Glutamatergic neuron (in vitro differentiated cells): Measurements from ENCODE around the gene FLYWCH1. TPM values are rescaled to one million over a fixed set of nuclear protein-coding genes. Genes with fewer than 3 reads are reported as not detected.
A peak's percentile ranks its signal among the peaks of the same experiment; 100 is the strongest.

ENCODE experiments used
- DNase-seq: peaks from one replicate; pipeline ENCODE4 v3.0.0; 2022
- H3K27ac Mint-ChIP-seq: one replicate; pipeline ENCODE4 v1.8.0; 2020; ENCODE audit warnings: mild to moderate bottlenecking, mixed read lengths, inconsistent platforms; ENCODE audit not compliant: unreplicated experiment
- H3K27me3 Mint-ChIP-seq: one replicate; pipeline ENCODE4 v1.8.0; 2020; ENCODE audit warnings: mild to moderate bottlenecking, moderate library complexity, mixed read lengths, inconsistent platforms; ENCODE audit not compliant: unreplicated experiment
- H3K36me3 Mint-ChIP-seq: one replicate; pipeline ENCODE4 v1.8.0; 2020; ENCODE audit warnings: mild to moderate bottlenecking, mixed read lengths, inconsistent platforms; ENCODE audit not compliant: unreplicated experiment
- H3K4me1 Mint-ChIP-seq: one replicate; pipeline ENCODE4 v1.8.0; 2020; ENCODE audit warnings: mild to moderate bottlenecking, low read depth, mixed read lengths, inconsistent platforms; ENCODE audit not compliant: unreplicated experiment
- H3K4me3 Mint-ChIP-seq: one replicate; pipeline ENCODE4 v1.8.0; 2020; ENCODE audit warnings: mild to moderate bottlenecking, mixed read lengths, inconsistent platforms; ENCODE audit not compliant: unreplicated experiment
- H3K9me3 Mint-ChIP-seq: one replicate; pipeline ENCODE4 v1.8.0; 2020; ENCODE audit warnings: mild to moderate bottlenecking, moderate library complexity, mixed read lengths, inconsistent platforms; ENCODE audit not compliant: unreplicated experiment
- long read RNA-seq: library from polyadenylated mRNA; unstranded; transcript quantifications from one replicate; pipeline ENCODE4 v2.0.0, GENCODE V29; 2020; ENCODE audit not compliant: unreplicated experiment
- total RNA-seq: library from RNA; stranded (reverse); fragmentation: NEBNext Ultra II Directional; extraction: Animal tissue kit (Norgen Biotek cat#: 25700); gene quantifications from one replicate; pipeline ENCODE4 v1.2.1, GENCODE V29; 2021; ENCODE audit not compliant: unreplicated experiment
- TF ChIP-seq, protein P1 (sequence below): fragments of 200-600 bp; sonication (generic); IDR thresholded peaks from one replicate; pipeline ENCODE4 v1.5.0; 2021; ENCODE audit not compliant: partially characterized antibody, unreplicated experiment

FLYWCH1 gene, protein sequence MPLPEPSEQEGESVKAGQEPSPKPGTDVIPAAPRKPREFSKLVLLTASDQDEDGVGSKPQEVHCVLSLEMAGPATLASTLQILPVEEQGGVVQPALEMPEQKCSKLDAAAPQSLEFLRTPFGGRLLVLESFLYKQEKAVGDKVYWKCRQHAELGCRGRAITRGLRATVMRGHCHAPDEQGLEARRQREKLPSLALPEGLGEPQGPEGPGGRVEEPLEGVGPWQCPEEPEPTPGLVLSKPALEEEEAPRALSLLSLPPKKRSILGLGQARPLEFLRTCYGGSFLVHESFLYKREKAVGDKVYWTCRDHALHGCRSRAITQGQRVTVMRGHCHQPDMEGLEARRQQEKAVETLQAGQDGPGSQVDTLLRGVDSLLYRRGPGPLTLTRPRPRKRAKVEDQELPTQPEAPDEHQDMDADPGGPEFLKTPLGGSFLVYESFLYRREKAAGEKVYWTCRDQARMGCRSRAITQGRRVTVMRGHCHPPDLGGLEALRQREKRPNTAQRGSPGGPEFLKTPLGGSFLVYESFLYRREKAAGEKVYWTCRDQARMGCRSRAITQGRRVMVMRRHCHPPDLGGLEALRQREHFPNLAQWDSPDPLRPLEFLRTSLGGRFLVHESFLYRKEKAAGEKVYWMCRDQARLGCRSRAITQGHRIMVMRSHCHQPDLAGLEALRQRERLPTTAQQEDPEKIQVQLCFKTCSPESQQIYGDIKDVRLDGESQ
- 77.1 TPM for total RNA-seq
- long read RNA-seq, full-length matches to known transcripts = 6 of 14 reads
- long read RNA-seq, partial matches to known transcripts = 3 of 14 reads
- long read RNA-seq, other reads (novel, unspliced or antisense) = 5 of 14 reads

DNA sequence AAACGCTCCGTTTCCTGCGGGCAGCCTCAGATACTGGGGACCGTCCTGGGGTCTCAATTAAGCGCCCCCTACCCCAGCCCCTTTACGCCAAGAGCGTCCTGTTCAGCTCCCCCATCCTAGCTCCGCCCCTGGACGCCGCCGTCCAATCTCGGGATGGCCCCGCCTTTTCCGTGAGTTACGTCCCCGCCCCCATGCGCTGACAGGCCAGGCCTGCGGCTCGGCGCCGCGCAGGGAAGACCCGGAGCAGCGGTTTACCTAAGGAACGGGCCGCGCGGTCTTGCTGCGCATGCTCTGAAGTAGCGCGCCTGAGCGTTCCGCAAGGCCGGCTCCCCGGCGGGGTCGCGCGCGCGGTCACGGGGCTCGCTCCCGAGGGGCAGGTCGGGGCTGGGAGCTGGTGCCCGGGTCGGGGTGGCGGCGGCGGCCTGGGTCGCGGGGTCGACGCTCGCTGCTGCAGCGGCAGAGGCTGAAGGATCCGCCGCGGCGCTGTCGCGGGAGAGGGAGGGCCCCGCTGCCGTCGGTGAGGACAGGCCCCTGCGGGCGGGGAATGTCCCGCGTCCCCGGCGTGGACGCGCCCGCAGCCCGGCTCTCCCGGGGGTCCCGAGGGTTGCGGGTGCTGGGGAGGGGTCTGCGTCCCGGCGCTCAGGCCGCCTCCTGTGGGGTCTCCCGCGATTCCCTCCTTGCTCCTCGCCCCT, at the start of gene FLYWCH1:
Gene FLYWCH1, plus strand, starts transcription at position 294 of the 692 bp plus-strand sequence. CDS start 17,755 bp downstream, outside the sequence.
- peak; percentile 100 for DNase-seq
- Mint-ChIP-seq H3K4me1 (peaks cover 11% of the 10 kb centered on the region), H3K27ac (peak within 1 kb of the TSS; percentile 71), H3K27me3 (peaks cover 5% of the 10 kb centered on the region), H3K4me3 (peak within 1 kb of the TSS; percentile 92), H3K36me3 (no peaks in the 10 kb centered on the region), H3K9me3 (peaks cover 11% of the 10 kb centered on the region)
- TF ChIP-seq, protein P1, sequence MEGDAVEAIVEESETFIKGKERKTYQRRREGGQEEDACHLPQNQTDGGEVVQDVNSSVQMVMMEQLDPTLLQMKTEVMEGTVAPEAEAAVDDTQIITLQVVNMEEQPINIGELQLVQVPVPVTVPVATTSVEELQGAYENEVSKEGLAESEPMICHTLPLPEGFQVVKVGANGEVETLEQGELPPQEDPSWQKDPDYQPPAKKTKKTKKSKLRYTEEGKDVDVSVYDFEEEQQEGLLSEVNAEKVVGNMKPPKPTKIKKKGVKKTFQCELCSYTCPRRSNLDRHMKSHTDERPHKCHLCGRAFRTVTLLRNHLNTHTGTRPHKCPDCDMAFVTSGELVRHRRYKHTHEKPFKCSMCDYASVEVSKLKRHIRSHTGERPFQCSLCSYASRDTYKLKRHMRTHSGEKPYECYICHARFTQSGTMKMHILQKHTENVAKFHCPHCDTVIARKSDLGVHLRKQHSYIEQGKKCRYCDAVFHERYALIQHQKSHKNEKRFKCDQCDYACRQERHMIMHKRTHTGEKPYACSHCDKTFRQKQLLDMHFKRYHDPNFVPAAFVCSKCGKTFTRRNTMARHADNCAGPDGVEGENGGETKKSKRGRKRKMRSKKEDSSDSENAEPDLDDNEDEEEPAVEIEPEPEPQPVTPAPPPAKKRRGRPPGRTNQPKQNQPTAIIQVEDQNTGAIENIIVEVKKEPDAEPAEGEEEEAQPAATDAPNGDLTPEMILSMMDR = no peak

DNA sequence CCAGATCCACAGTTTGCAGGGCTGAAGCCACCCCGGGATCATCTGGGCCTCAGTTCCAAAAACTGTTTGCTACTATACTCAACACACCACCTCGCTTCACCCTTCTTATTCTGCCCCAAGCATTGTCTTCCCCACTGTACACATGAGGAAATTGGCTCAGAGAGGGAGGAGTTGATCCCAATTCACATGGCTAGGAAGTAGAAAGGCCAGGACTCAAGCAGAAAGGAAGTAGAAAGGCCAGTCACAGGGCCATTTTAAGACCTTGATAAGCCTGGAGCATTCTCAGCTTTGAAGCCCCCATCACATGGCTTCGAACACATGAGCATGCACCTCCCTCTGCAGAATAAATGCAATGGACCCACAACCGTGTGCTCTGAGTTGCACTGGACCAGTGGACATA, 46.1 kb upstream of the FLYWCH1 start:
- no peaks in the 10 kb centered on the region for H3K36me3 Mint-ChIP-seq
- H3K27me3 Mint-ChIP-seq = peaks cover 10% of the 10 kb centered on the region
- TF ChIP-seq, protein P1 = no peak
- H3K27ac Mint-ChIP-seq = no peak overlapping the region
- H3K4me1 Mint-ChIP-seq = no peaks in the 10 kb centered on the region
- peaks cover 4% of the 10 kb centered on the region for H3K9me3 Mint-ChIP-seq
- no peak overlapping the region for H3K4me3 Mint-ChIP-seq
- no peak for DNase-seq

DNA sequence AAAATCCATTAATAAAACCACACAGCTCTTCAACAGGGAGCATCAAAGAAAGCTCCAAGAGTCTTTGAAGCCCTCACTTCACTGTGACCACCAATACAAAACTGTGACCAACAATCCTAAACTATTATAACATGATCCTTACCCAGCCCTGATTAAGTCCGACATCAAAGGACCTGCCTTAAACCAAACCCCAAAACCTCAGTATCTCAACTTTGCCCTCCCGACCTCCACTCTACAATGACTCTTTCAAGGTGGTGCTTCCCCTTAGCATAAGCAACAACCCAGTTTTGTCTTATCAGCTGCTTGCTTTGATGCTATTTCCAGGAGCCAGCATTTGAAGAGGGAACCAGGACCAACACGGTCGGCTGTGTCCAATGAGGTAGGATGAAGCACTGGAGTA, 45.3 kb upstream of the FLYWCH1 start:
- peaks cover 11% of the 10 kb centered on the region for H3K27me3 Mint-ChIP-seq
- DNase-seq = no peak
- H3K9me3 Mint-ChIP-seq = peaks cover 4% of the 10 kb centered on the region
- TF ChIP-seq, protein P1 = no peak
- no peaks in the 10 kb centered on the region for H3K36me3 Mint-ChIP-seq
- H3K4me3 Mint-ChIP-seq = no peak overlapping the region
- H3K4me1 Mint-ChIP-seq = no peaks in the 10 kb centered on the region
- no peak overlapping the region for H3K27ac Mint-ChIP-seq

DNA sequence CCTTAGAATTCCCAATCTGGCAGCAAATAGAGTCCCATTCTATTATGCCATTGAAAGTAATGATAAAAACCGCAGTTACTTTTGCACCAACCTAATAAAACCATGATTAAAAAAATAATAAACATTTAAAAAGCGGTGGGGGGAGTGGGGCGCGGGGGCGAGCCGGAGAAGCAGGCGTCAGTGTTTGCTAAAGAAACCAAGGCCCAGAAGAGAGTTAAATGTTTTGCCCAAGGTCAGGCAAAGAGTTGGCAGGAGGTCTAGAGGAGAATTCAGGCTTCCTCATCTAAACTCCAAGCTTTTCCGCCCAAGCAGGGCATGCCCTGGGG, 44.1 kb upstream of the FLYWCH1 start:
- Mint-ChIP-seq H3K27me3 (peaks cover 11% of the 10 kb centered on the region), H3K9me3 (peaks cover 4% of the 10 kb centered on the region), H3K27ac (peak overlapping the region; percentile 73), H3K4me1 (no peaks in the 10 kb centered on the region), H3K4me3 (peak overlapping the region; percentile 91), H3K36me3 (no peaks in the 10 kb centered on the region)
- no peak for DNase-seq
- TF ChIP-seq, protein P1 = no peak
